Type B pancreatic cell (in vitro differentiated cells): Measurements from ENCODE around the gene NOTUM. TPM values are rescaled to one million over a fixed set of nuclear protein-coding genes. Genes with fewer than 3 reads are reported as not detected.
"Not testable (repeated sequence)": the region's sequence is repeated elsewhere in the genome, so short reads cannot be mapped to it uniquely, and the experiment has no call there.

Experiments used
- DNase-seq: peaks from one replicate; pipeline ENCODE4 v3.0.0; 2021; ENCODE audit warnings: mixed read lengths; ENCODE audit not compliant: unreplicated experiment; ENCODE audit errors: extremely low spot score
- H3K27ac Mint-ChIP-seq: 2 replicates; pipeline ENCODE4 v1.8.0; 2021; ENCODE audit warnings: mild to moderate bottlenecking, mixed read lengths
- H3K27me3 Mint-ChIP-seq: 2 replicates; pipeline ENCODE4 v1.8.0; 2021; ENCODE audit warnings: mixed read lengths
- H3K36me3 Mint-ChIP-seq: 2 replicates; pipeline ENCODE4 v1.8.0; 2021; ENCODE audit warnings: mixed read lengths
- H3K4me1 Mint-ChIP-seq: one replicate; pipeline ENCODE4 v1.8.0; 2021; ENCODE audit warnings: mixed read lengths; ENCODE audit not compliant: unreplicated experiment
- H3K4me3 Mint-ChIP-seq: 2 replicates; pipeline ENCODE4 v1.8.0; 2021; ENCODE audit warnings: mild to moderate bottlenecking, mixed read lengths
- H3K9me3 Mint-ChIP-seq: 2 replicates; pipeline ENCODE4 v1.8.0; 2021; ENCODE audit warnings: mixed read lengths
- total RNA-seq: library from RNA; stranded (reverse); gene quantifications from 2 replicates; pipeline ENCODE4 v1.2.1, GENCODE V29; 2021; ENCODE audit warnings: low replicate concordance
- TF ChIP-seq, protein P1 (sequence below): fragments of 200-600 bp; sonication (generic); conservative IDR thresholded peaks from 2 replicates; pipeline ENCODE4 v1.5.0; 2021; ENCODE audit warnings: antibody characterized with exemption, mild to moderate bottlenecking

The NOTUM gene
- total RNA-seq, 1 donor from 2014 or later: 3.2 TPM

DNA sequence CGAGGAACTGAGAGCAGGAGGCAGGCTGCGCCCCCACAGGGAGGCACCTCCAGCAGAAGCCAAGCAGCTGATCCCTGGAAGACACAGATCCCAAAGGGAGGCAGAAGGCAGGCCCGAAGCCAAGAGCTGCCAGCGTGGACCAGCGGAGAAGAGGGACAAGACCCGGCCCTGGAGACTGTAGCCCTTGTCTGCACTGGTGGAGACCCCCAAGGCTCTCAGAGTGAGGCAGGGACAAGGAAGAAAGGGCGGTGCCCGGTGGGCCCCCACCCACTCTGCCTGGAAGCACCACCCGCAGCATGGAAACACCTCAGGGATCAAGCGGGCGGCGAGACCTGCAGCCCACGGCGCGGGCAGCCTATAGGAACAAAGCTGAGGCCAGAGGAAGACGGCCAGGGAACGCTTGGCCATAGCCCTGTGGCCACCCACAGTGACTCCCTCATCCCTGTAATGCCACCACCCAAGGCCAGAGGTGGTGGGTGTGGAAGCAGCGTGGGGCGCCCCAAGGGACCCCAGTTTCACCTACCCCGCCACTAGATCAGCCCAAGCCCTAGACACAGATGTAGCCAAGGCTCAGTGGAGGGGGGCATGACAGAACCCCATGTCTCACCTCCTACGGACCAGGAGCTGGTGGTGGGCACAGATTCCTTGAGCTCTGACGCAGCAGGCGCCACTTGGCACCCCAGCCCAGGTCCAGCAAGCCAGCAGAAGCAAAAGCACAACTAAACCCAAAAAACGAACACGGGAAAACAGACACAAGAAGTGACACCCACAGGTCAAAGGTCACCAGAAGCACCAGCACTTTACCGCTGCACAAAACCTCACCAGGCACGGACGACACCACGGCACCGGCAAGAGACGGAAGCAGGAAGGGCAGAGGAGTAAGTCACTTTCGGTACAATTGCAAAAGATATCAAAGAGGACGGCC lies 40.1 kb downstream of the NOTUM start:
- H3K4me3 Mint-ChIP-seq: peak overlapping the region; percentile 59
- TF ChIP-seq, protein P1, sequence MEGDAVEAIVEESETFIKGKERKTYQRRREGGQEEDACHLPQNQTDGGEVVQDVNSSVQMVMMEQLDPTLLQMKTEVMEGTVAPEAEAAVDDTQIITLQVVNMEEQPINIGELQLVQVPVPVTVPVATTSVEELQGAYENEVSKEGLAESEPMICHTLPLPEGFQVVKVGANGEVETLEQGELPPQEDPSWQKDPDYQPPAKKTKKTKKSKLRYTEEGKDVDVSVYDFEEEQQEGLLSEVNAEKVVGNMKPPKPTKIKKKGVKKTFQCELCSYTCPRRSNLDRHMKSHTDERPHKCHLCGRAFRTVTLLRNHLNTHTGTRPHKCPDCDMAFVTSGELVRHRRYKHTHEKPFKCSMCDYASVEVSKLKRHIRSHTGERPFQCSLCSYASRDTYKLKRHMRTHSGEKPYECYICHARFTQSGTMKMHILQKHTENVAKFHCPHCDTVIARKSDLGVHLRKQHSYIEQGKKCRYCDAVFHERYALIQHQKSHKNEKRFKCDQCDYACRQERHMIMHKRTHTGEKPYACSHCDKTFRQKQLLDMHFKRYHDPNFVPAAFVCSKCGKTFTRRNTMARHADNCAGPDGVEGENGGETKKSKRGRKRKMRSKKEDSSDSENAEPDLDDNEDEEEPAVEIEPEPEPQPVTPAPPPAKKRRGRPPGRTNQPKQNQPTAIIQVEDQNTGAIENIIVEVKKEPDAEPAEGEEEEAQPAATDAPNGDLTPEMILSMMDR: no peak
- H3K36me3 Mint-ChIP-seq: peaks cover 13% of the 10 kb centered on the region
- H3K27me3 Mint-ChIP-seq: no peaks in the 10 kb centered on the region
- DNase-seq: no peak
- H3K27ac Mint-ChIP-seq: peak overlapping the region; percentile 95
- H3K4me1 Mint-ChIP-seq: peaks cover 27% of the 10 kb centered on the region
- H3K9me3 Mint-ChIP-seq: no peaks in the 10 kb centered on the region

DNA sequence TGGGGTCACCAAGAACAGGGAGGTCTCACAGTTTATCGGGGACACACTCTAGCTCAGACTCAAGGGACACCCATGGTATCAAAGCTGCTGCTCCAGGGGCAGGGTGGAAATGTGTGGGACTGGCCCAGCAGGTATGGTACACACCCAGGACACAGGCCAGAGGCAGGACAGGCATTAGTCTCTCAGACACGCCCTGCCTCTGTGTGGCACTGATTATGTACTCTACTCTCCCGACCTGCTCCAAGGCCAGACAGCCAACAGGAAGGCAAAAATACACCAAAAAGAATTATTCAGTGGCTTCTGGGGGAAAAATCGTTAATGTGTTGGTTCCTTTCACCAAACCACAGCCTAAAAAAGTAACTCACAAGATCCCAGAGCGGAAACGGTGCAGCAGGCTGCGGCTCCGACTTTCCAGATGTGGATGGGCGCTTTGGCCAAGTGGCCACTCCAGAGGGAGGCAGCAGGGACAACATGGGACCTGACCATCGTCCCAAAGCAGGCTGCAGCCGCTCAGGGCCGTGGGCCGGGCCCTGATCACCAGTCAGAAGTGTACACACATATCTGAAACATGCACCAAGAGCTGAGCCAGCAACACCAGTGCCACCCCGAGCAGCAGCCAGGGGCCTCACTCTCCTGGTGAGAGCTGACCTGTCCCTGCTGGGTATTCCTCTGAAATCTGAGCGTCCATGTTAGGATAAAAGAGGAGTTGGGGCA lies 42.0 kb downstream of the NOTUM start:
- no peaks in the 10 kb centered on the region for H3K27me3 Mint-ChIP-seq
- H3K9me3 Mint-ChIP-seq: no peaks in the 10 kb centered on the region
- H3K27ac Mint-ChIP-seq: peak overlapping the region; percentile 95

DNA sequence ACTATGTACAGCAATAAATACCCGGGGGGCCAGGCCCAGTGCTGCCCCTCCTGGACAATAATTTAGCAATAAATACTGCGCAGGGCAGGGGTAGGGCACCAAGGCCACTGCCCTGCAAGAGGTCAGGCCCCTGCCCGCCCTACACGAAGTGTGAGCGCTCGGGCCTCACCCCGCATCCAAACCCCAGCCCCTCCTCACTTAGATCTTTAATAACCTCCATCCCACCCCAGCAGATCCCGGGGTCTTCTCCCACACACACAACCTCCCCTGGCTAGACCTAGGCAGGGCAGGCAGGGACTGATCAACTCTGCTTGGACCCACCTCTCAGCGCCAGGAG lies 42.7 kb downstream of the NOTUM start:
- Mint-ChIP-seq H3K27ac (peak overlapping the region; percentile 95), H3K4me3 (peak overlapping the region; percentile 87), H3K36me3 (peaks cover 16% of the 10 kb centered on the region), H3K4me1 (peaks cover 19% of the 10 kb centered on the region)
- H3K9me3 Mint-ChIP-seq, H3K27me3 Mint-ChIP-seq, DNase-seq: not testable (repeated sequence)
- TF ChIP-seq, protein P1: peak; percentile 51

More for the DNA sequence above, 42.0 kb downstream of the NOTUM start:
- DNase-seq: no peak
- peak overlapping the region; percentile 87 for H3K4me3 Mint-ChIP-seq
- TF ChIP-seq, protein P1: no peak
- peaks cover 22% of the 10 kb centered on the region for H3K4me1 Mint-ChIP-seq
- peaks cover 15% of the 10 kb centered on the region for H3K36me3 Mint-ChIP-seq

DNA sequence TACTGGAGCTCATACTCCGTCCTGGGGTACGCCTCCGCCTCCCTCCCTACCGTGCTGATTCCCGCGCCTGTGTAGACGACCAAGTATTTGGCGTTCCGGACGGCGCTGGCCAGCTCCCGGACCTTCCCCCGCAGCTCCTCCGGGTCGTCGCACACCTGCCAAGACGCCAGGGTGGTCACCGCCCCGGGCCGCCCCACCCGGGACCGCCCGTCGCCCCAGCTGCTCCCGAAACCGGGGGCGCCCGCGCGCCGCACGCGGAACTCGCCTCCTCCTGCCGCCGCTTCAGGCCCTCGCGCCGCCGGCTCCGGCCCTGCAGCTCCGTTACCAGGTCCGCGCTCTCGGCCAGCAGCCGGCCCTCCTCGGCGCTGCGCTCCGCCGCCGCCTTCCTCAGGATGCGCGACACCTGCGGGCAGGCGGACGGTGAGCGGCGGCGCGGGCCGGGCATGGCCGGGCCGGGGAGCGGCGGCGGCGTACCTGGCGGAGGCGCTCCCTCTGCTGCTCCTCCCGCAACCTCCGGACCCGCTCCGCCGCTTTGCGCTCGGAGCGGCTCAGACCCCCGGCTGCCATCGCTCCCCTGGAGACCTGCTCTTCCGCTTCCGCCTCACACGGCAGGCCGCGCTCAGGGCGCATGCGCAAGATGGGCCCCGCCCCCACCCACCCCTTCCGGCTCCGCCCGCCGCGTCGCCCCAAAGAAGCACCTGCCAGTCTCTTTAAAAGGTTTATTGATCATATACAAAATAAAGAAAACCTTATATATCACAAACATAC lies 43.2 kb downstream of the NOTUM start, which contains the start of gene SIRT7:
Gene SIRT7 (minus strand): TSS at position 612 of the 768 bp plus-strand sequence. CDS start 45 bp downstream, at position 567.
- peaks cover 21% of the 10 kb centered on the region for H3K36me3 Mint-ChIP-seq
- H3K4me1 Mint-ChIP-seq: peaks cover 23% of the 10 kb centered on the region
- TF ChIP-seq, protein P1: no peak
- no peaks in the 10 kb centered on the region for H3K9me3 Mint-ChIP-seq
- no peaks in the 10 kb centered on the region for H3K27me3 Mint-ChIP-seq
- DNase-seq: no peak
- H3K4me3 Mint-ChIP-seq: peak within 1 kb of the TSS; percentile 87
- H3K27ac Mint-ChIP-seq: peak within 1 kb of the TSS; percentile 95
